GM21447 (cell line): ENCODE results near the gene PAX7.
"Not testable (repeated sequence)": the region's sequence is repeated elsewhere in the genome, so short reads cannot be mapped to it uniquely, and the experiment has no call there.

Experiments used
- ATAC-seq: cut with Tn5 transposase; IDR thresholded peaks from one replicate; pipeline ENCODE4 v1.9.1; 2021; ENCODE audit not compliant: unreplicated experiment

PAX7 gene

GRCh38 chr1:18630511-18631495 is at the start of gene PAX7:
PAX7 (plus strand) TSS chr1:18630846; CDS start chr1:18631604, 758 bp downstream.
- ATAC-seq = no peak

- no peak for ATAC-seq
These were observed 49.2 kb upstream of the PAX7 start for GRCh38 chr1:18581420-18581880.

- ATAC-seq = no peak
These were observed 47.8 kb upstream of the PAX7 start for GRCh38 chr1:18582890-18583289.

- no peak for ATAC-seq
These were observed 47.2 kb upstream of the PAX7 start for GRCh38 chr1:18583326-18583941.

GRCh38 chr1:18586016-18586415 is 44.6 kb upstream of the PAX7 start:
- not testable (repeated sequence) for ATAC-seq

- ATAC-seq = no peak
These were observed 42.6 kb upstream of the PAX7 start for GRCh38 chr1:18588093-18588492.

GRCh38 chr1:18592368-18592767 is 38.3 kb upstream of the PAX7 start:
- no peak for ATAC-seq

- ATAC-seq = no peak
These were observed 33.2 kb upstream of the PAX7 start for GRCh38 chr1:18597160-18598042.

GRCh38 chr1:18599086-18599485 is 31.6 kb upstream of the PAX7 start:
- ATAC-seq = no peak

GRCh38 chr1:18599704-18600103 is 30.9 kb upstream of the PAX7 start:
- no peak for ATAC-seq

GRCh38 chr1:18602533-18603211 is 28.0 kb upstream of the PAX7 start:
- no peak for ATAC-seq

- no peak for ATAC-seq
These were observed 27.3 kb upstream of the PAX7 start for GRCh38 chr1:18603212-18603852.

- no peak for ATAC-seq
These were observed 24.0 kb upstream of the PAX7 start for GRCh38 chr1:18606443-18607288.

- ATAC-seq = no peak
These were observed 23.3 kb upstream of the PAX7 start for GRCh38 chr1:18607289-18607760.

GRCh38 chr1:18608534-18608933 is 22.1 kb upstream of the PAX7 start:
- ATAC-seq = no peak

- no peak for ATAC-seq
These were observed 19.3 kb upstream of the PAX7 start for GRCh38 chr1:18611311-18611710.

GRCh38 chr1:18612073-18612472 is 18.6 kb upstream of the PAX7 start:
- ATAC-seq = no peak

- no peak for ATAC-seq
These were observed 16.4 kb upstream of the PAX7 start for GRCh38 chr1:18614069-18614735.
